Measurements from ENCODE around the gene GRID1.

GRCh38 chr10:86083206-86083605 is 283.4 kb downstream of the GRID1 start:
- TF ChIP-seq CTCF (IDR thresholded peaks at IDR 0.05) (no peak), POLR2A (IDR thresholded peaks at IDR 0.05) (no peak)

Measured in Peyer's patch (tissue), 4 donors.